Keratinocyte (primary cell): Measurements from ENCODE around the gene DNAH2. TPM values are rescaled to one million over a fixed set of nuclear protein-coding genes. Genes with fewer than 3 reads are reported as not detected.

ENCODE experiments used
- DNase-seq: peaks from one replicate; pipeline ENCODE4 v3.0.0-alpha.2; 2011; ENCODE audit warnings: low read depth, missing footprints, low spot score
- FAIRE-seq: peaks from 2 replicates; lab custom pipeline; 2011; peaks lifted over from hg19 to GRCh38; lab: Jason Lieb, UNC
- H2AFZ ChIP-seq: 2 replicates; pipeline ENCODE4 v1.6.0; 2012; ENCODE audit warnings: low read length, control low read depth, inconsistent platforms; ENCODE audit not compliant: control insufficient read depth
- H3K27ac ChIP-seq: 2 replicates; pipeline ENCODE4 v1.5.1; 2011; ENCODE audit warnings: low read length; ENCODE audit not compliant: control insufficient read depth, insufficient read depth
- H3K27me3 ChIP-seq: 3 replicates; pipeline ENCODE4 v1.6.0; 2011; ENCODE audit warnings: low read length; ENCODE audit not compliant: control insufficient read depth, insufficient read depth; ENCODE audit errors: extremely low read depth
- H3K36me3 ChIP-seq, 2 experiments: 2 replicates in 1 of 2; 3 replicates in 1 of 2; pipeline ENCODE4 v1.5.1; 2011; ENCODE audit warnings: low read length in 2 of 2, mild to moderate bottlenecking in 1 of 2; ENCODE audit not compliant: control insufficient read depth in 2 of 2, insufficient read depth in 2 of 2; ENCODE audit errors: extremely low read depth in 1 of 2
- H3K4me1 ChIP-seq: 3 replicates; pipeline ENCODE4 v1.5.1; 2011; ENCODE audit warnings: low read length; ENCODE audit not compliant: control insufficient read depth, insufficient read depth; ENCODE audit errors: extremely low read depth
- H3K4me2 ChIP-seq: 3 replicates; pipeline ENCODE4 v1.6.0; 2011; ENCODE audit warnings: low read depth, low read length; ENCODE audit not compliant: control insufficient read depth, insufficient read depth; ENCODE audit errors: extremely low read depth
- H3K4me3 ChIP-seq, 3 experiments: fragments of 200-600 bp in 1 of 3; sonication (generic) in 1 of 3; 2 replicates in 2 of 3; 3 replicates in 1 of 3; pipeline ENCODE4 v1.5.1; 2011 to 2016; ENCODE audit warnings: low read length in 3 of 3, mild to moderate bottlenecking in 3 of 3, control low read depth in 2 of 3, inconsistent platforms in 1 of 3, low read depth in 1 of 3, mixed read lengths in 1 of 3, mixed run types in 1 of 3, moderate library complexity in 1 of 3; ENCODE audit not compliant: control insufficient read depth in 2 of 3, insufficient read depth in 2 of 3; ENCODE audit errors: extremely low read depth in 1 of 3
- H3K79me2 ChIP-seq: 2 replicates; pipeline ENCODE4 v1.6.0; 2012; ENCODE audit warnings: low read length; ENCODE audit not compliant: control insufficient read depth, insufficient read depth
- H3K9ac ChIP-seq: 3 replicates; pipeline ENCODE4 v1.6.0; 2011; ENCODE audit warnings: low read length; ENCODE audit not compliant: control insufficient read depth, insufficient read depth; ENCODE audit errors: extremely low read depth
- H3K9me1 ChIP-seq: 3 replicates; pipeline ENCODE4 v1.6.0; 2011; ENCODE audit warnings: low read length; ENCODE audit not compliant: control insufficient read depth, insufficient read depth; ENCODE audit errors: extremely low read depth
- H3K9me3 ChIP-seq: 2 replicates; pipeline ENCODE4 v1.5.1; 2012; ENCODE audit warnings: low read depth, low read length; ENCODE audit not compliant: control insufficient read depth
- H4K20me1 ChIP-seq: 3 replicates; pipeline ENCODE4 v1.6.0; 2011; ENCODE audit warnings: low read length; ENCODE audit not compliant: control insufficient read depth, insufficient read depth; ENCODE audit errors: extremely low read depth
- CTCF ChIP-seq, 3 experiments: IDR thresholded peaks in 1 of 3; conservative IDR thresholded peaks in 1 of 3; optimal IDR thresholded peaks in 1 of 3; 2 replicates in 2 of 3; 3 replicates in 1 of 3; pipeline versions ENCODE3 to v1.5.1; 2011; ENCODE audit warnings: low read length in 3 of 3, mild to moderate bottlenecking in 3 of 3, moderate library complexity in 2 of 3, control low read depth in 1 of 3, inconsistent platforms in 1 of 3; ENCODE audit not compliant: insufficient read depth in 2 of 3; ENCODE audit errors: extremely low read depth in 1 of 3
- EZH2 ChIP-seq: IDR thresholded peaks from one replicate; pipeline ENCODE4 v1.6.1; 2012; ENCODE audit warnings: inconsistent platforms, mild to moderate bottlenecking, low read length, moderate library complexity
- dilution Hi-C: fragments of 300-500 bp; cut with MboI; formaldehyde crosslinking; loops from one replicate; pipeline ENCODE4 v1.7.0; 2020; ENCODE audit warnings: low sequenced_read_pairs; ENCODE audit not compliant: extremely low pct_ligation_motif_present
- polyA plus RNA-seq, 5 experiments: library from polyadenylated mRNA; depleted of rRNA in 3 of 5; stranded (reverse) in 3 of 5; stranded (forward) in 1 of 5; unstranded in 1 of 5; fragments of >200 nt; gene quantifications; 1 replicate in 1 of 5; 2 replicates in 3 of 5; 3 replicates in 1 of 5; pipeline versions ENCODE4 v1.2.1 to v1.2.3, GENCODE V29; 2011 to 2012; ENCODE audit warnings: missing spikeins in 2 of 5, low read depth in 1 of 5, low replicate concordance in 1 of 5

Gene DNAH2
- polyA plus RNA-seq, 1 donor (not counting 4 experiments of a cell fraction or from before 2014, with no cell fraction given), result 0.13 TPM

DNA sequence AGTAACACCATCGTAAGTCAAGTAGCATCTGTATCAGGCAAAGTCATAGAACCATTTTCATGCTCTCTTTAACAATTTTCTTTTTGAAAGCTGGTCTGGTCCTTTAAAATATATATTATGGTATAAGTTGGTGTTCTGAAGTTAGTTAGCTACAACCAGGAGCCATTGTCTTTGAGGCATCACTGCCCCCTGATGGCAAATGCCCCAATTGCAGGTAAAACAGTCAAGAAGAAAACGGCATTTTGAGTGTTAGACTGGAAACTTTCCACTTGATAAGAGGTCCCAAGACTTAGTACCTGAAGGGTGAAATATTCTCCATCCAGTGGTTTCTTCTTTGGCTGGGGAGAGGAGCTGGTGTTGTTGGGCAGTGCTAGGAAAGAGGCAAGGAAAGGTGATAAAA, 44.3 kb upstream of the DNAH2 start:
- FAIRE-seq, result no peak
- Histone ChIP-seq H3K27ac (no peak overlapping the region), H4K20me1 (no peaks in the 10 kb centered on the region), H2AFZ (no peak overlapping the region), H3K79me2 (no peaks in the 10 kb centered on the region), H3K36me3 (peaks cover 22 to 25% of the 10 kb centered on the region in 2 experiments), H3K4me1 (no peaks in the 10 kb centered on the region), H3K4me3 (no peak overlapping the region), H3K9me1 (no peaks in the 10 kb centered on the region), H3K9ac (no peak overlapping the region), H3K4me2 (no peak overlapping the region), H3K9me3 (peaks cover 3% of the 10 kb centered on the region), H3K27me3 (no peaks in the 10 kb centered on the region)
- no peak for DNase-seq
- peak; percentile 42 to 52 (median 47) for TF ChIP-seq CTCF (optimal IDR thresholded peaks at IDR 0.05 in 1 of 3, IDR thresholded peaks at IDR 0.05 in 1 of 3, conservative IDR thresholded peaks at IDR 0.05 in 1 of 3; ENCODE audit: extremely low read depth in 1 of 3, insufficient read depth in 2 of 3, low read length in 3 of 3)
- no peak for TF ChIP-seq EZH2
- dilution Hi-C loops, result no loop called here

GRCh38 chr17:7674934-7675333, 42.6 kb upstream of the DNAH2 start:
- H3K27ac ChIP-seq, result no peak overlapping the region
- no peak for FAIRE-seq
- no peak for TF ChIP-seq EZH2
- no peak for TF ChIP-seq CTCF (optimal IDR thresholded peaks at IDR 0.05 in 1 of 3, IDR thresholded peaks at IDR 0.05 in 1 of 3, conservative IDR thresholded peaks at IDR 0.05 in 1 of 3; ENCODE audit: extremely low read depth in 1 of 3, insufficient read depth in 2 of 3, low read length in 3 of 3)
- DNase-seq, result no peak
- H3K27me3 ChIP-seq, result no peaks in the 10 kb centered on the region
- peaks cover 3% of the 10 kb centered on the region for H3K79me2 ChIP-seq
- dilution Hi-C loops, result no loop called here
- no peak overlapping the region for H2AFZ ChIP-seq
- H3K9me3 ChIP-seq, result peaks cover 3% of the 10 kb centered on the region
- H3K4me2 ChIP-seq, result no peak overlapping the region
- no peaks in the 10 kb centered on the region for H3K9me1 ChIP-seq
- H3K36me3 ChIP-seq, result peaks cover 19 to 20% of the 10 kb centered on the region in 2 experiments
- no peak overlapping the region for H3K4me3 ChIP-seq
- no peaks in the 10 kb centered on the region for H3K4me1 ChIP-seq
- no peak overlapping the region for H3K9ac ChIP-seq
- no peaks in the 10 kb centered on the region for H4K20me1 ChIP-seq
